T-cell (primary cell): ENCODE data around the gene CYP4A22. TPM values are rescaled to one million over a fixed set of nuclear protein-coding genes. Genes with fewer than 3 reads are reported as not detected.
"Not testable (repeated sequence)": the region's sequence is repeated elsewhere in the genome, so short reads cannot be mapped to it uniquely, and the experiment has no call there.

Experiments
- ATAC-seq, 4 experiments: fragments of 200-7000 bp in 3 of 4; fragments of 150-1000 bp in 1 of 4; cut with Tn5 transposase; replicated peaks in 1 of 4; 1 replicate in 3 of 4; 2 replicates in 1 of 4; pipeline ENCODE4 v1.10.0; 2021; ENCODE audit warnings: moderate library complexity in 3 of 4, mild to moderate bottlenecking in 2 of 4, moderate number of reproducible peaks in 1 of 4
- CTCF ChIA-PET, 2 donors: fragments of 300-600 bp; sonication (Branson Sonifier 250); formaldehyde crosslinking; loops; one replicate each; lab custom pipeline; 2022; ENCODE audit warnings: antibody characterized with exemption in 2 of 2; lab: Charles Lee
- POLR2A ChIA-PET, 2 donors: fragments of 300-600 bp; sonication (Branson Sonifier 250); formaldehyde crosslinking; loops; one replicate each; lab custom pipeline; 2022; ENCODE audit warnings: antibody characterized with exemption in 2 of 2; lab: Charles Lee
- DNase-seq, 35 experiments: peaks; one replicate each; pipeline versions ENCODE4 v3.0.0 to v3.0.0-alpha.2; 2013 to 2023
- H3K27ac ChIP-seq: one replicate; pipeline ENCODE4 v1.5.1; 2013; ENCODE audit warnings: low read length
- H3K27me3 ChIP-seq, 2 experiments: replicated peaks in 1 of 2; 1 replicate in 1 of 2; 2 replicates in 1 of 2; pipeline versions ENCODE4 v1.6.1 to v1.7.0; 2013; ENCODE audit warnings: low read length in 1 of 2, mixed read lengths in 1 of 2; ENCODE audit not compliant: control insufficient read depth in 2 of 2, insufficient read depth in 2 of 2; ENCODE audit errors: extremely low read depth in 1 of 2
- H3K36me3 ChIP-seq, 2 donors: 1 replicate in 1 of 2; 2 replicates in 1 of 2; pipeline versions ENCODE4 v1.6.1 to v1.7.0; 2013; ENCODE audit warnings: low read length in 1 of 2; ENCODE audit not compliant: control insufficient read depth in 2 of 2, insufficient read depth in 1 of 2; ENCODE audit errors: extremely low read depth in 1 of 2
- H3K4me1 ChIP-seq, 2 experiments: 1 replicate in 1 of 2; 2 replicates in 1 of 2; pipeline versions ENCODE4 v1.6.1 to v1.7.0; 2013; ENCODE audit warnings: low read length in 2 of 2, mixed read lengths in 1 of 2; ENCODE audit not compliant: insufficient read depth in 2 of 2, control insufficient read depth in 1 of 2; ENCODE audit errors: extremely low read depth in 1 of 2
- H3K4me3 ChIP-seq, 2 donors: 1 replicate in 1 of 2; 2 replicates in 1 of 2; pipeline versions ENCODE4 v1.5.1 to v1.7.0; 2013; ENCODE audit warnings: mild to moderate bottlenecking in 2 of 2, low read length in 1 of 2, moderate library complexity in 1 of 2; ENCODE audit not compliant: control insufficient read depth in 1 of 2; ENCODE audit errors: extremely low read depth in 1 of 2
- H3K9me3 ChIP-seq: 2 replicates; pipeline ENCODE4 v1.7.0; 2013
- H3K27ac Mint-ChIP-seq, 2 donors: one replicate each; pipeline ENCODE4 v1.8.0; 2020 to 2021; ENCODE audit warnings: mild to moderate bottlenecking in 2 of 2, mixed read lengths in 2 of 2
- H3K27me3 Mint-ChIP-seq, 2 donors: one replicate each; pipeline ENCODE4 v1.8.0; 2021 to 2022; ENCODE audit warnings: mixed read lengths in 2 of 2
- H3K36me3 Mint-ChIP-seq: one replicate; pipeline ENCODE4 v1.8.0; 2021; ENCODE audit warnings: mixed read lengths
- H3K4me1 Mint-ChIP-seq, 3 donors: one replicate each; pipeline ENCODE4 v1.8.0; 2020 to 2022; ENCODE audit warnings: mixed read lengths in 3 of 3, mild to moderate bottlenecking in 1 of 3
- H3K4me3 Mint-ChIP-seq, 3 donors: one replicate each; pipeline ENCODE4 v1.8.0; 2020 to 2022; ENCODE audit warnings: mild to moderate bottlenecking in 3 of 3, mixed read lengths in 3 of 3, moderate library complexity in 3 of 3
- H3K9me3 Mint-ChIP-seq, 3 donors: one replicate each; pipeline ENCODE4 v1.8.0; 2020 to 2022; ENCODE audit warnings: mixed read lengths in 3 of 3
- WGBS: methylation state at CpG from one replicate; pipeline ENCODE4 v1.1.5; 2013; ENCODE audit warnings: missing lambda C conversion rate; ENCODE audit not compliant: insufficient coverage; 5-methylcytosine and 5-hydroxymethylcytosine counted together
- total RNA-seq, 35 experiments: library from RNA in 6 of 35; stranded (reverse) in 6 of 35; fragments of 120-200 nt in 1 of 35; gene quantifications; one replicate each; pipeline versions ENCODE4 v1.2.1 to v1.2.4 and lab custom pipeline; 2013 to 2026

The CYP4A22 gene
- total RNA-seq, 5 donors from 2014 or later (not counting 1 experiment from before 2014, with no cell fraction given): not detected

DNA sequence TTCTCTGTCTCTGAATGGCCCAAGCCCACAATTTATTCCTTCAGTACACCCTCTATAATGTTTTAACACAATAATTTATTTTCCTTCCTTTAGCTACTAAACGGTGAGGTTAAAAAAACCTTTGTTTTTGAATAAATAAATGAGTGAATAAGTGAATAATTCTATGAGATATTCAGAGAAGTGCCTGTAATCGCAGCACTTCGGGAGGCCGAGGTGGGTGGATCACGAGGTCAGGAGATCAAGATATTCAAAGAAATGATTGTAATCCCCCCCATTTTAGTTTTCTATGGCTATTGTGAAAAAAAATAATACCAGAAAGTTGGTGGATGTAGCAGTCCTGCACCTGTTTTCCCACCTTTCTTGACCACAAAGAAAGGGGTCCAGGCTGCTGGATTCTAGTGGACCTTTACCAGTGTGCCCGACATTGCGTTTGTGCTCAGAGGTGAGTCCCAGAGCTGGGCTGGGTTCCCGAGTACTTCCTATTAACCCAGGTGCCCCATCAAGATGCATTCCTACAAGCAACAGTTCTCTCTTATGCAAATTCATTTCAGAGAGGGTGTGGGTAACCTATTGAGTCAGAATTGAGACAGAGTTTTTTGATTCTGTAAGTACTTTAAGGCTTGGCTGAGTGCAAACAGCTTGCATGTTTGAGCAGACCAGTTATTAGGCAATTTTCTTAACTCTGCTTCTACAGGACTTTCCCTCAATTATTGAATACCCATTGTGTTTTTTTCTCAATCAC, 7.6 kb upstream of the CYP4A22 start:
- H3K4me3 Mint-ChIP-seq, DNase-seq, POLR2A ChIA-PET, CTCF ChIA-PET, H3K9me3 ChIP-seq, H3K36me3 ChIP-seq, H3K9me3 Mint-ChIP-seq, H3K4me1 ChIP-seq, H3K27ac ChIP-seq, H3K27ac Mint-ChIP-seq, H3K36me3 Mint-ChIP-seq, H3K4me3 ChIP-seq, H3K4me1 Mint-ChIP-seq, ATAC-seq, H3K27me3 ChIP-seq: not testable (repeated sequence)
- peaks cover 17 to 18% of the 10 kb centered on the region in 2 donors for H3K27me3 Mint-ChIP-seq
- no CpG with 5 or more reads among the region's 8 CpGs for WGBS

DNA sequence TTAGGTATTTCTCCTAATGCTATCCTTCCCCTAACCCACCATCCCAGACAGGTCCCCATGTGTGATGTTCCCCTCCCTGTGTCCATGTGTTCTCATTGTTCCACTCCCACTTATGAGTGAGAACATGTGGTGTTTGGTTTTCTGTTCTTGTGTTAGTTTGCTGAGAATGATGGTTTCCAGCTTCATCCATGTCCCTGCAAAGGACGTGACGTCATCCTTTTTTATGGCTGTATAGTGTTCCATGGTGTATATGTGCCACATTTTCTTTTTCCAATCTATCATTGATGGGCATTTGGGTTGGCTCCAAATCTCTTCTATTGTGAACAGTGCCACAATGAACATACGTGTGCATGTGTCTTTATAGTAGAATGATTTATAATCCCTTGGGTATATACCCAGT, 4.6 kb upstream of the CYP4A22 start:
- H3K36me3 ChIP-seq, H3K4me3 Mint-ChIP-seq, H3K27me3 ChIP-seq, H3K9me3 Mint-ChIP-seq, CTCF ChIA-PET, H3K9me3 ChIP-seq, H3K4me1 ChIP-seq, H3K4me1 Mint-ChIP-seq, ATAC-seq, H3K27ac ChIP-seq, H3K27ac Mint-ChIP-seq, DNase-seq, POLR2A ChIA-PET, H3K36me3 Mint-ChIP-seq, H3K4me3 ChIP-seq: not testable (repeated sequence)
- H3K27me3 Mint-ChIP-seq: peaks cover 10 to 16% of the 10 kb centered on the region in 2 donors
- WGBS: no CpG with 5 or more reads among the region's 3 CpGs

DNA sequence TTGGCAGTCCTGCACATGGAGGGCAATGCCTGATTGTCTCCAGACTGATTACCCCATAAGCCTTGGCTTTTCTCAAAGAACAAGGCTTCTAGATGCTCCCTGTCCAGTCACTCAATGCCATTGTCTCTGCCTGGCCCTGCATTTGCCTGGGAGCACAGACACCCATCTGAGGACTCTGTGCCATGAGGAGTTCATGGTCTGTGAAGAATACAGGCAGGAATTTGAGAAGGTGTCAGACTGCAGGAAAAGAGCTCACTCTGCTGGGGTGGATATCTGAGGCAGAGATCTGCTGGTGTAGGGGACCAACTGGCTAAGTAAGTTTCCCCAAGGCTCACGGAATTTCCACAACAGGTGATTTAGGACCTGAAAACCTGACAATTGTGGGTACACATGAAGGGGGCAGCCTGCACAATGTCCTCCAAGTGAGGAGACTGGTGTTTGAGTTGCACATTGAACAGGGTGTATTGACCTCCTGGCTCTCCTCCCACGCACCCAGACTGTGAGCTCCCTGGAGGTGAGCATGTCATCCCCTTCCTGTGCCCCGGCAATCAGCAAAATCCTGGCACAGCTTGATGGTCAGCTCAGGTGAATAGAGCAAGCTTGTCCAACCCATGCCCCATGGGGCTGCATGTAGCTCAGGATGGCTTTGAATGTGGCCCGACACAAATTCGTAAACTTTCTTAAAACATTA, 829 bp downstream of the CYP4A22 start:
- peaks cover 4 to 8% of the 10 kb centered on the region in 2 donors for H3K27me3 Mint-ChIP-seq
- no peaks in the 10 kb centered on the region for H3K4me1 Mint-ChIP-seq
- H3K36me3 Mint-ChIP-seq: no peaks in the 10 kb centered on the region
- ChIA-PET POLR2A (no interaction called here), CTCF (no interaction called here)
- H3K36me3 ChIP-seq: no peaks in the 10 kb centered on the region
- H3K9me3 ChIP-seq: no peaks in the 10 kb centered on the region
- no peak overlapping the region for H3K4me3 Mint-ChIP-seq
- ATAC-seq: no peak
- no peak for DNase-seq
- no peaks in the 10 kb centered on the region for H3K9me3 Mint-ChIP-seq
- H3K4me1 ChIP-seq: no peaks in the 10 kb centered on the region
- no peak overlapping the region for H3K27ac Mint-ChIP-seq
- H3K4me3 ChIP-seq: no peak overlapping the region
- no peak overlapping the region for H3K27ac ChIP-seq
- 95% methylated on average over 3 of the region's 5 CpGs for WGBS
- H3K27me3 ChIP-seq: peaks cover 0 to 7% of the 10 kb centered on the region in 2 experiments

DNA sequence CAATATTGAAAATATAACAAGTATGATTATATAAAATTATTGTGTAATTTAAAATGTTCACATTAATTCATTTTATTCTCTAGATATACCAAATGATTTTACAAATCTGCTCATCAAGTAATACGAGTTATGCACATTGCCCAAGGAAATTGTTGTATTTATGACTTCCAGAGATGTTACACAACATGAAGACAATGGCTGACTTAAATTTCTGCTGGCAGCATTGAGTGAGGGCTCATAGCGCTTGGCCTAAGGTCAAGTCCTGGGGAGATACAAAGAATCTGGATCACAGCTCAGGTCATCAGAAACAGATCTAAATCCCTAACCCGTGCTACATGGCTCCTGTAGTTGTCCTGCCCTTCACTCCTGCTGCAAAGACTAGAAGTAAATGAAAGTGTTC, 3.1 kb downstream of the CYP4A22 start:
- DNase-seq, H3K9me3 ChIP-seq, H3K4me3 Mint-ChIP-seq, H3K4me1 Mint-ChIP-seq, H3K27ac ChIP-seq, H3K36me3 Mint-ChIP-seq, H3K4me1 ChIP-seq, H3K9me3 Mint-ChIP-seq, H3K27me3 ChIP-seq, H3K27me3 Mint-ChIP-seq, H3K36me3 ChIP-seq, H3K4me3 ChIP-seq, H3K27ac Mint-ChIP-seq, ATAC-seq, POLR2A ChIA-PET, CTCF ChIA-PET: not testable (repeated sequence)
- 40% methylated on average over 1 of the region's 3 CpGs for WGBS

DNA sequence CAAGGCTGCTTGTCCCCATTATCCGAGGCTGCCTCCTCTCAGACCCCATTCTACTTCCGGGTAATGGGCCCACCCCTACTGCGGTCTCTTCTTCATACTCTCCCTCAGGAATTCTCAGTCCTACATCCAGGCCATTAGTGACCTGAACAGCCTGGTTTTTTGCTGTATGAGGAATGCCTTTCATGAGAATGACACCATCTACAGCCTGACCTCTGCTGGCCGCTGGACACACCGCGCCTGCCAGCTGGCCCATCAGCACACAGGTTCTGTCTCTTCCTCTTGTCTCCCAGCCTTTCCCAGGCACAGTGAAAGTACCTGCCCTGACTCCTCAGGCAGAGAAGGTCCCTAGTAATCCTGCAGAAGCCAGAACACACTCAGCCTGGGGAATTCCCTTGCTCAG, 6.4 kb downstream of the CYP4A22 start:
- H3K36me3 ChIP-seq, H3K4me3 ChIP-seq, H3K9me3 Mint-ChIP-seq, H3K4me3 Mint-ChIP-seq, POLR2A ChIA-PET, H3K4me1 ChIP-seq, ATAC-seq, CTCF ChIA-PET, H3K27me3 ChIP-seq, H3K27ac ChIP-seq, DNase-seq, H3K36me3 Mint-ChIP-seq, H3K9me3 ChIP-seq, H3K4me1 Mint-ChIP-seq, H3K27ac Mint-ChIP-seq: not testable (repeated sequence)
- 92% methylated on average over 4 of the region's 6 CpGs for WGBS
- H3K27me3 Mint-ChIP-seq: peaks cover 10 to 12% of the 10 kb centered on the region in 2 donors

DNA sequence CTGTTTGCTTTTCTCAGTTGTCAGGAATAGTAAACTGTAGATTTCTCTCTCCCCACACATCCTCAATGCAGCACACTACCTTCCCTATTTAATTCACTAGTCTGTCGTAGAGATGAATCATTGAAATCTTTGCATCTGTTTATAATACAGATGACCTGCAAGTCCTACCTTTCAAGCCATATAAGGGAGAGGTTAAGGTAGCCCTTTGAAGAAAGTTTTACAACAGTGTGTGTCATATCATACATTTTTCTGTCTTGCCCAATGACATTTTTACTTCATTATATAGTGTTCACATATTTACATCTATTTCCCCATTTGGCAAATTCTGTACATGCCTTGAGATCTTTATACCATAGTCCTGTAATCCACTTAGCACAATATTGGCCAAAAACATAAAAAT, 9.3 kb downstream of the CYP4A22 start:
- H3K27me3 ChIP-seq: peaks cover 0 to 15% of the 10 kb centered on the region in 2 experiments
- H3K4me3 Mint-ChIP-seq, H3K36me3 Mint-ChIP-seq, DNase-seq, H3K4me1 ChIP-seq, H3K4me3 ChIP-seq, H3K9me3 ChIP-seq, CTCF ChIA-PET, ATAC-seq, H3K4me1 Mint-ChIP-seq, H3K27ac Mint-ChIP-seq, H3K9me3 Mint-ChIP-seq, H3K36me3 ChIP-seq, H3K27ac ChIP-seq, POLR2A ChIA-PET: not testable (repeated sequence)
- no CpG with 5 or more reads among the region's 1 CpG for WGBS
- H3K27me3 Mint-ChIP-seq: peaks cover 32 to 33% of the 10 kb centered on the region in 2 donors
